CD8-positive, alpha-beta memory T cell (primary cell): ENCODE data around the gene SPATC1L. TPM values are rescaled to one million over a fixed set of nuclear protein-coding genes. Genes with fewer than 3 reads are reported as not detected.
"Not testable (repeated sequence)": the region's sequence is repeated elsewhere in the genome, so short reads cannot be mapped to it uniquely, and the experiment has no call there.

Experiments used
- CTCF ChIA-PET: fragments of 350-600 bp; sonication (Branson Sonifier 250); formaldehyde crosslinking; loops from one replicate; lab custom pipeline; 2021; ENCODE audit warnings: antibody characterized with exemption; lab: Charles Lee
- POLR2A ChIA-PET: fragments of 350-600 bp; sonication (Branson Sonifier 250); formaldehyde crosslinking; loops from one replicate; lab custom pipeline; 2021; ENCODE audit warnings: antibody characterized with exemption; lab: Charles Lee
- DNase-seq, 5 donors: peaks; one replicate each; pipeline versions ENCODE4 v3.0.0 to v3.0.0-alpha.2; 2020 to 2022; ENCODE audit warnings: mixed read lengths in 1 of 5
- H3K27ac ChIP-seq: one replicate; pipeline ENCODE4 v1.7.0; 2013; ENCODE audit warnings: low read depth, mild to moderate bottlenecking, low read length, moderate library complexity
- H3K27me3 ChIP-seq: 2 replicates; pipeline ENCODE4 v1.7.0; 2013; ENCODE audit warnings: low read length, mild to moderate bottlenecking; ENCODE audit not compliant: insufficient read depth, poor library complexity, severe bottlenecking
- H3K36me3 ChIP-seq: 2 replicates; pipeline ENCODE4 v1.7.0; 2013; ENCODE audit warnings: mild to moderate bottlenecking, low read length, moderate library complexity; ENCODE audit not compliant: insufficient read depth
- H3K4me1 ChIP-seq: 2 replicates; pipeline ENCODE4 v1.7.0; 2013; ENCODE audit warnings: mild to moderate bottlenecking, low read length, moderate library complexity; ENCODE audit not compliant: insufficient read depth
- H3K4me3 ChIP-seq: 2 replicates; pipeline ENCODE4 v1.7.0; 2013; ENCODE audit warnings: mild to moderate bottlenecking, low read length
- H3K9me3 ChIP-seq: 2 replicates; pipeline ENCODE4 v1.7.0; 2013; ENCODE audit warnings: mild to moderate bottlenecking, low read length
- H3K27ac Mint-ChIP-seq, 8 donors: one replicate each; pipeline ENCODE4 v1.8.0; 2020 to 2021; ENCODE audit warnings: mixed read lengths in 8 of 8, mild to moderate bottlenecking in 6 of 8, inconsistent platforms in 3 of 8, moderate library complexity in 3 of 8
- H3K27me3 Mint-ChIP-seq, 2 donors: one replicate each; pipeline ENCODE4 v1.8.0; 2020 to 2021; ENCODE audit warnings: mixed read lengths in 2 of 2, mild to moderate bottlenecking in 1 of 2, moderate library complexity in 1 of 2
- H3K36me3 Mint-ChIP-seq, 3 donors: one replicate each; pipeline ENCODE4 v1.8.0; 2020 to 2021; ENCODE audit warnings: mixed read lengths in 3 of 3, inconsistent platforms in 1 of 3, mild to moderate bottlenecking in 1 of 3
- H3K4me1 Mint-ChIP-seq, 3 donors: one replicate each; pipeline ENCODE4 v1.8.0; 2020 to 2021; ENCODE audit warnings: mixed read lengths in 3 of 3, inconsistent platforms in 1 of 3, mild to moderate bottlenecking in 1 of 3
- H3K4me3 Mint-ChIP-seq, 7 donors: one replicate each; pipeline ENCODE4 v1.8.0; 2020 to 2021; ENCODE audit warnings: mixed read lengths in 7 of 7, mild to moderate bottlenecking in 6 of 7, moderate library complexity in 4 of 7, inconsistent platforms in 2 of 7
- H3K9me3 Mint-ChIP-seq, 5 donors: one replicate each; pipeline ENCODE4 v1.8.0; 2020 to 2022; ENCODE audit warnings: mixed read lengths in 5 of 5, mild to moderate bottlenecking in 3 of 5, moderate library complexity in 2 of 5, inconsistent platforms in 1 of 5
- polyA plus RNA-seq: library from polyadenylated mRNA; unstranded; fragments of 300-500 nt; fragmentation: Illumina TruSeq; gene quantifications from one replicate; pipeline ENCODE4 v1.2.3, GENCODE V29; 2021
- total RNA-seq, 2 experiments: library from RNA; stranded (reverse); gene quantifications; one replicate each; pipeline ENCODE4 v1.2.3, GENCODE V29; 2021

SPATC1L gene
- total and polyA plus RNA-seq, 3 experiments from 2014 or later: 5.0 to 10.7 (median 5.0) TPM

- H3K4me3 Mint-ChIP-seq: peak overlapping the region in 2 of 7 donors; percentile 32 to 81
- peaks cover 31 to 54% (median 43%) of the 10 kb centered on the region in 3 donors for H3K4me1 Mint-ChIP-seq
- no peaks in the 10 kb centered on the region for H3K9me3 ChIP-seq
- ChIA-PET CTCF (interaction anchor here (0.7 kb wide), 1 partner anchor 199 kb away, joined by 3 read pairs; no protein-coding TSS in a partner anchor), POLR2A (no interaction called here)
- H3K27ac ChIP-seq: no peak overlapping the region
- H3K36me3 ChIP-seq: peaks cover 5% of the 10 kb centered on the region
- H3K4me3 ChIP-seq: no peak overlapping the region
- peak overlapping the region in 2 of 8 donors; percentile 20 to 57 for H3K27ac Mint-ChIP-seq
- DNase-seq: peak in 1 of 5 donors; percentile 21
- no peaks in the 10 kb centered on the region for H3K9me3 Mint-ChIP-seq
- no peaks in the 10 kb centered on the region for H3K27me3 ChIP-seq
- H3K27me3 Mint-ChIP-seq: no peaks in the 10 kb centered on the region
- H3K4me1 ChIP-seq: peaks cover 24% of the 10 kb centered on the region
- H3K36me3 Mint-ChIP-seq: peaks cover 0 to 25% (median 2%) of the 10 kb centered on the region in 3 donors
Observed at GRCh38 chr21:46226146-46226545, 41.9 kb upstream of the SPATC1L start.

- H3K9me3 ChIP-seq, H3K27me3 ChIP-seq, H3K27ac ChIP-seq, H3K27me3 Mint-ChIP-seq, H3K9me3 Mint-ChIP-seq, H3K27ac Mint-ChIP-seq, CTCF ChIA-PET, POLR2A ChIA-PET, H3K4me3 Mint-ChIP-seq, DNase-seq, H3K36me3 ChIP-seq, H3K4me3 ChIP-seq: not testable (repeated sequence)
- peaks cover 15% of the 10 kb centered on the region for H3K4me1 ChIP-seq
- Mint-ChIP-seq H3K36me3 (peaks cover 0 to 44% (median 1%) of the 10 kb centered on the region in 3 donors), H3K4me1 (peaks cover 20 to 38% (median 27%) of the 10 kb centered on the region in 3 donors)
Observed at GRCh38 chr21:46223661-46224060, 39.4 kb upstream of the SPATC1L start.

GRCh38 chr21:46223217-46223616, 39.0 kb upstream of the SPATC1L start:
- CTCF ChIA-PET: no interaction called here
- H3K4me1 Mint-ChIP-seq: peaks cover 20 to 38% (median 27%) of the 10 kb centered on the region in 3 donors
- POLR2A ChIA-PET: no interaction called here

GRCh38 chr21:46222436-46223116, 38.3 kb upstream of the SPATC1L start:
- CTCF ChIA-PET: no interaction called here
- Mint-ChIP-seq H3K27ac (no peak overlapping the region), H3K36me3 (peaks cover 0 to 43% (median 1%) of the 10 kb centered on the region in 3 donors), H3K4me1 (peaks cover 15 to 32% (median 22%) of the 10 kb centered on the region in 3 donors), H3K27me3 (no peaks in the 10 kb centered on the region), H3K9me3 (no peaks in the 10 kb centered on the region), H3K4me3 (no peak overlapping the region)
- no peaks in the 10 kb centered on the region for H3K27me3 ChIP-seq
- H3K27ac ChIP-seq: no peak overlapping the region
- H3K4me1 ChIP-seq: peaks cover 8% of the 10 kb centered on the region
- peaks cover 5% of the 10 kb centered on the region for H3K36me3 ChIP-seq
- POLR2A ChIA-PET: no interaction called here
- no peaks in the 10 kb centered on the region for H3K9me3 ChIP-seq
- no peak for DNase-seq
- no peak overlapping the region for H3K4me3 ChIP-seq

More at GRCh38 chr21:46223217-46223616, 39.0 kb upstream of the SPATC1L start:
- Histone ChIP-seq H3K4me3 (no peak overlapping the region), H3K27me3 (no peaks in the 10 kb centered on the region), H3K4me1 (peaks cover 15% of the 10 kb centered on the region), H3K27ac (no peak overlapping the region), H3K36me3 (peaks cover 5% of the 10 kb centered on the region), H3K9me3 (no peaks in the 10 kb centered on the region)
- DNase-seq: no peak
- H3K27ac Mint-ChIP-seq: no peak overlapping the region
- no peaks in the 10 kb centered on the region for H3K27me3 Mint-ChIP-seq
- H3K36me3 Mint-ChIP-seq: peaks cover 0 to 44% (median 1%) of the 10 kb centered on the region in 3 donors
- no peak overlapping the region for H3K4me3 Mint-ChIP-seq
- H3K9me3 Mint-ChIP-seq: no peaks in the 10 kb centered on the region

- H3K27me3 Mint-ChIP-seq: no peaks in the 10 kb centered on the region
- H3K9me3 ChIP-seq: no peaks in the 10 kb centered on the region
- ChIA-PET CTCF (no interaction called here), POLR2A (no interaction called here)
- peaks cover 1% of the 10 kb centered on the region for H3K4me1 ChIP-seq
- no peak for DNase-seq
- peaks cover 0 to 48% (median 1%) of the 10 kb centered on the region in 3 donors for H3K36me3 Mint-ChIP-seq
- H3K27me3 ChIP-seq: no peaks in the 10 kb centered on the region
- peaks cover 5% of the 10 kb centered on the region for H3K36me3 ChIP-seq
- peaks cover 8 to 25% (median 15%) of the 10 kb centered on the region in 3 donors for H3K4me1 Mint-ChIP-seq
- no peak overlapping the region for H3K27ac ChIP-seq
- H3K4me3 Mint-ChIP-seq: no peak overlapping the region
- no peak overlapping the region for H3K4me3 ChIP-seq
- H3K9me3 Mint-ChIP-seq: no peaks in the 10 kb centered on the region
- peak overlapping the region in 1 of 8 donors; percentile 22 for H3K27ac Mint-ChIP-seq
Observed at GRCh38 chr21:46221664-46222435, 37.6 kb upstream of the SPATC1L start.

- ChIA-PET POLR2A (no interaction called here), CTCF (no interaction called here)
- Histone ChIP-seq H3K4me1 (no peaks in the 10 kb centered on the region), H3K9me3 (no peaks in the 10 kb centered on the region), H3K4me3 (no peak overlapping the region), H3K27me3 (no peaks in the 10 kb centered on the region), H3K36me3 (peaks cover 5% of the 10 kb centered on the region), H3K27ac (no peak overlapping the region)
- Mint-ChIP-seq H3K27ac (no peak overlapping the region), H3K36me3 (peaks cover 0 to 57% (median 1%) of the 10 kb centered on the region in 3 donors), H3K4me1 (peaks cover 0 to 15% (median 6%) of the 10 kb centered on the region in 3 donors), H3K4me3 (no peak overlapping the region), H3K9me3 (no peaks in the 10 kb centered on the region), H3K27me3 (no peaks in the 10 kb centered on the region)
- DNase-seq: no peak
Observed at GRCh38 chr21:46220847-46221246, 36.6 kb upstream of the SPATC1L start.

GRCh38 chr21:46220275-46220810, 36.1 kb upstream of the SPATC1L start:
- Mint-ChIP-seq H3K4me3 (no peak overlapping the region), H3K9me3 (no peaks in the 10 kb centered on the region), H3K27me3 (no peaks in the 10 kb centered on the region), H3K27ac (peak overlapping the region in 2 of 8 donors; percentile 6 to 63), H3K4me1 (peaks cover 0 to 11% (median 1%) of the 10 kb centered on the region in 3 donors), H3K36me3 (peaks cover 0 to 57% (median 0%) of the 10 kb centered on the region in 3 donors)
- ChIA-PET POLR2A (no interaction called here), CTCF (no interaction called here)
- Histone ChIP-seq H3K36me3 (peaks cover 5% of the 10 kb centered on the region), H3K27me3 (no peaks in the 10 kb centered on the region), H3K9me3 (no peaks in the 10 kb centered on the region), H3K4me3 (no peak overlapping the region), H3K27ac (no peak overlapping the region), H3K4me1 (no peaks in the 10 kb centered on the region)
- DNase-seq: no peak
